ENCODE data around the gene MFSD12.
A peak's percentile ranks its signal among the peaks of the same experiment; 100 is the strongest.

The MFSD12 gene

GRCh38 chr19:3557461-3558248 is at the start of gene MFSD12:
MFSD12 (minus strand) TSS chr19:3557586; CDS start chr19:3557403, 183 bp downstream.
- Histone ChIP-seq H3K27ac (ENCODE audit: low read depth in 2 of 2, low read length in 2 of 2) (peak within 1 kb of the TSS; percentile 71 to 80), H3K27me3 (ENCODE audit: control insufficient read depth in 2 of 2, insufficient read depth in 2 of 2, low read length in 2 of 2) (no peaks in the 10 kb centered on the region), H3K9ac (ENCODE audit: low read depth in 1 of 2, low read length in 2 of 2) (peak within 1 kb of the TSS; percentile 55 to 83), H3K36me3 (ENCODE audit: control insufficient read depth in 2 of 2, insufficient read depth in 2 of 2, low read length in 2 of 2) (no peaks in the 10 kb centered on the region), H3K9me3 (ENCODE audit: control insufficient read depth in 2 of 2, low read length in 2 of 2) (no peaks in the 10 kb centered on the region), H3K4me3 (ENCODE audit: low read length in 2 of 2) (peak within 1 kb of the TSS; percentile 81 to 82), H3K4me1 (ENCODE audit: control insufficient read depth in 2 of 2, insufficient read depth in 2 of 2, low read length in 2 of 2) (peaks cover 12 to 13% of the 10 kb centered on the region in 2 donors)

GRCh38 chr19:3606690-3607289 is 49.4 kb upstream of the MFSD12 start, which contains the start of gene TBXA2R:
TBXA2R (minus strand) TSS chr19:3606875; CDS start chr19:3600634, 6,241 bp downstream.
- H3K9ac ChIP-seq (ENCODE audit: low read depth in 1 of 2, low read length in 2 of 2), result peak within 1 kb of the TSS; percentile 23 to 32
- H3K4me1 ChIP-seq (ENCODE audit: control insufficient read depth in 2 of 2, insufficient read depth in 2 of 2, low read length in 2 of 2), result peaks cover 3 to 7% of the 10 kb centered on the region in 2 donors
- peaks cover 8% of the 10 kb centered on the region in 2 donors for H3K36me3 ChIP-seq (ENCODE audit: control insufficient read depth in 2 of 2, insufficient read depth in 2 of 2, low read length in 2 of 2)
- H3K27ac ChIP-seq (ENCODE audit: low read depth in 2 of 2, low read length in 2 of 2), result peak within 1 kb of the TSS; percentile 32 to 38
- peak within 1 kb of the TSS; percentile 26 to 64 for H3K4me3 ChIP-seq (ENCODE audit: low read length in 2 of 2)
- no peaks in the 10 kb centered on the region for H3K9me3 ChIP-seq (ENCODE audit: control insufficient read depth in 2 of 2, low read length in 2 of 2)
- H3K27me3 ChIP-seq (ENCODE audit: control insufficient read depth in 2 of 2, insufficient read depth in 2 of 2, low read length in 2 of 2), result peaks cover 0 to 5% of the 10 kb centered on the region in 2 donors

- peak overlapping the region in 1 of 2 donors; percentile 38 for H3K27ac ChIP-seq (ENCODE audit: low read depth in 2 of 2, low read length in 2 of 2)
These were observed 48.8 kb upstream of the MFSD12 start for GRCh38 chr19:3606174-3606689.

GRCh38 chr19:3605770-3606169 is 48.4 kb upstream of the MFSD12 start:
- Histone ChIP-seq H3K27me3 (ENCODE audit: control insufficient read depth in 2 of 2, insufficient read depth in 2 of 2, low read length in 2 of 2) (peaks cover 0 to 5% of the 10 kb centered on the region in 2 donors), H3K9me3 (ENCODE audit: control insufficient read depth in 2 of 2, low read length in 2 of 2) (no peaks in the 10 kb centered on the region), H3K4me1 (ENCODE audit: control insufficient read depth in 2 of 2, insufficient read depth in 2 of 2, low read length in 2 of 2) (peaks cover 3 to 7% of the 10 kb centered on the region in 2 donors), H3K36me3 (ENCODE audit: control insufficient read depth in 2 of 2, insufficient read depth in 2 of 2, low read length in 2 of 2) (no peaks in the 10 kb centered on the region), H3K4me3 (ENCODE audit: low read length in 2 of 2) (peak overlapping the region; percentile 26 to 64), H3K9ac (ENCODE audit: low read depth in 1 of 2, low read length in 2 of 2) (peak overlapping the region in 1 of 2 donors; percentile 32), H3K27ac (ENCODE audit: low read depth in 2 of 2, low read length in 2 of 2) (peak overlapping the region in 1 of 2 donors; percentile 38)

More at GRCh38 chr19:3606174-3606689, 48.8 kb upstream of the MFSD12 start:
- H3K36me3 ChIP-seq (ENCODE audit: control insufficient read depth in 2 of 2, insufficient read depth in 2 of 2, low read length in 2 of 2), result peaks cover 2% of the 10 kb centered on the region in 2 donors
- peak overlapping the region in 1 of 2 donors; percentile 32 for H3K9ac ChIP-seq (ENCODE audit: low read depth in 1 of 2, low read length in 2 of 2)
- H3K4me1 ChIP-seq (ENCODE audit: control insufficient read depth in 2 of 2, insufficient read depth in 2 of 2, low read length in 2 of 2), result peaks cover 3 to 7% of the 10 kb centered on the region in 2 donors
- peaks cover 0 to 5% of the 10 kb centered on the region in 2 donors for H3K27me3 ChIP-seq (ENCODE audit: control insufficient read depth in 2 of 2, insufficient read depth in 2 of 2, low read length in 2 of 2)
- no peaks in the 10 kb centered on the region for H3K9me3 ChIP-seq (ENCODE audit: control insufficient read depth in 2 of 2, low read length in 2 of 2)
- peak overlapping the region; percentile 26 to 64 for H3K4me3 ChIP-seq (ENCODE audit: low read length in 2 of 2)

GRCh38 chr19:3605361-3605760 is 48.0 kb upstream of the MFSD12 start:
- H3K27me3 ChIP-seq (ENCODE audit: control insufficient read depth in 2 of 2, insufficient read depth in 2 of 2, low read length in 2 of 2), result peaks cover 0 to 5% of the 10 kb centered on the region in 2 donors
- peak overlapping the region in 1 of 2 donors; percentile 38 for H3K27ac ChIP-seq (ENCODE audit: low read depth in 2 of 2, low read length in 2 of 2)
- H3K36me3 ChIP-seq (ENCODE audit: control insufficient read depth in 2 of 2, insufficient read depth in 2 of 2, low read length in 2 of 2), result no peaks in the 10 kb centered on the region
- H3K9ac ChIP-seq (ENCODE audit: low read depth in 1 of 2, low read length in 2 of 2), result no peak overlapping the region
- H3K4me3 ChIP-seq (ENCODE audit: low read length in 2 of 2), result peak overlapping the region in 1 of 2 donors; percentile 64
- H3K9me3 ChIP-seq (ENCODE audit: control insufficient read depth in 2 of 2, low read length in 2 of 2), result no peaks in the 10 kb centered on the region
- peaks cover 3 to 7% of the 10 kb centered on the region in 2 donors for H3K4me1 ChIP-seq (ENCODE audit: control insufficient read depth in 2 of 2, insufficient read depth in 2 of 2, low read length in 2 of 2)

- peaks cover 3 to 7% of the 10 kb centered on the region in 2 donors for H3K4me1 ChIP-seq (ENCODE audit: control insufficient read depth in 2 of 2, insufficient read depth in 2 of 2, low read length in 2 of 2)
- no peaks in the 10 kb centered on the region for H3K9me3 ChIP-seq (ENCODE audit: control insufficient read depth in 2 of 2, low read length in 2 of 2)
- peaks cover 0 to 5% of the 10 kb centered on the region in 2 donors for H3K27me3 ChIP-seq (ENCODE audit: control insufficient read depth in 2 of 2, insufficient read depth in 2 of 2, low read length in 2 of 2)
- no peak overlapping the region for H3K9ac ChIP-seq (ENCODE audit: low read depth in 1 of 2, low read length in 2 of 2)
- H3K4me3 ChIP-seq (ENCODE audit: low read length in 2 of 2), result peak overlapping the region in 1 of 2 donors; percentile 53
- no peaks in the 10 kb centered on the region for H3K36me3 ChIP-seq (ENCODE audit: control insufficient read depth in 2 of 2, insufficient read depth in 2 of 2, low read length in 2 of 2)
- H3K27ac ChIP-seq (ENCODE audit: low read depth in 2 of 2, low read length in 2 of 2), result no peak overlapping the region
These were observed 47.6 kb upstream of the MFSD12 start for GRCh38 chr19:3604987-3605343.

GRCh38 chr19:3604227-3604986 is 47.0 kb upstream of the MFSD12 start:
- Histone ChIP-seq H3K4me3 (ENCODE audit: low read length in 2 of 2) (no peak overlapping the region), H3K9me3 (ENCODE audit: control insufficient read depth in 2 of 2, low read length in 2 of 2) (no peaks in the 10 kb centered on the region), H3K9ac (ENCODE audit: low read depth in 1 of 2, low read length in 2 of 2) (no peak overlapping the region), H3K27ac (ENCODE audit: low read depth in 2 of 2, low read length in 2 of 2) (no peak overlapping the region), H3K36me3 (ENCODE audit: control insufficient read depth in 2 of 2, insufficient read depth in 2 of 2, low read length in 2 of 2) (no peaks in the 10 kb centered on the region), H3K27me3 (ENCODE audit: control insufficient read depth in 2 of 2, insufficient read depth in 2 of 2, low read length in 2 of 2) (peaks cover 0 to 5% of the 10 kb centered on the region in 2 donors), H3K4me1 (ENCODE audit: control insufficient read depth in 2 of 2, insufficient read depth in 2 of 2, low read length in 2 of 2) (peaks cover 3 to 7% of the 10 kb centered on the region in 2 donors)

GRCh38 chr19:3603121-3603811 is 45.9 kb upstream of the MFSD12 start:
- Histone ChIP-seq H3K36me3 (ENCODE audit: control insufficient read depth in 2 of 2, insufficient read depth in 2 of 2, low read length in 2 of 2) (no peaks in the 10 kb centered on the region), H3K9ac (ENCODE audit: low read depth in 1 of 2, low read length in 2 of 2) (no peak overlapping the region), H3K27me3 (ENCODE audit: control insufficient read depth in 2 of 2, insufficient read depth in 2 of 2, low read length in 2 of 2) (peaks cover 0 to 5% of the 10 kb centered on the region in 2 donors), H3K4me1 (ENCODE audit: control insufficient read depth in 2 of 2, insufficient read depth in 2 of 2, low read length in 2 of 2) (peaks cover 3 to 7% of the 10 kb centered on the region in 2 donors), H3K27ac (ENCODE audit: low read depth in 2 of 2, low read length in 2 of 2) (peak overlapping the region in 1 of 2 donors; percentile 37), H3K4me3 (ENCODE audit: low read length in 2 of 2) (no peak overlapping the region), H3K9me3 (ENCODE audit: control insufficient read depth in 2 of 2, low read length in 2 of 2) (no peaks in the 10 kb centered on the region)

GRCh38 chr19:3601021-3601420 is 43.6 kb upstream of the MFSD12 start:
- Histone ChIP-seq H3K9me3 (ENCODE audit: control insufficient read depth in 2 of 2, low read length in 2 of 2) (no peaks in the 10 kb centered on the region), H3K9ac (ENCODE audit: low read depth in 1 of 2, low read length in 2 of 2) (no peak overlapping the region), H3K36me3 (ENCODE audit: control insufficient read depth in 2 of 2, insufficient read depth in 2 of 2, low read length in 2 of 2) (no peaks in the 10 kb centered on the region), H3K4me3 (ENCODE audit: low read length in 2 of 2) (no peak overlapping the region), H3K27ac (ENCODE audit: low read depth in 2 of 2, low read length in 2 of 2) (no peak overlapping the region), H3K27me3 (ENCODE audit: control insufficient read depth in 2 of 2, insufficient read depth in 2 of 2, low read length in 2 of 2) (peaks cover 0 to 6% of the 10 kb centered on the region in 2 donors), H3K4me1 (ENCODE audit: control insufficient read depth in 2 of 2, insufficient read depth in 2 of 2, low read length in 2 of 2) (peaks cover 2 to 4% of the 10 kb centered on the region in 2 donors)

Measured in mucosa of rectum (tissue), 2 donors.